Measurements from ENCODE around the gene SLC6A13. TPM values are rescaled to one million over a fixed set of nuclear protein-coding genes. Genes with fewer than 3 reads are reported as not detected.

The SLC6A13 gene
- total RNA-seq, 1 experiment from 2014 or later, result not detected

DNA sequence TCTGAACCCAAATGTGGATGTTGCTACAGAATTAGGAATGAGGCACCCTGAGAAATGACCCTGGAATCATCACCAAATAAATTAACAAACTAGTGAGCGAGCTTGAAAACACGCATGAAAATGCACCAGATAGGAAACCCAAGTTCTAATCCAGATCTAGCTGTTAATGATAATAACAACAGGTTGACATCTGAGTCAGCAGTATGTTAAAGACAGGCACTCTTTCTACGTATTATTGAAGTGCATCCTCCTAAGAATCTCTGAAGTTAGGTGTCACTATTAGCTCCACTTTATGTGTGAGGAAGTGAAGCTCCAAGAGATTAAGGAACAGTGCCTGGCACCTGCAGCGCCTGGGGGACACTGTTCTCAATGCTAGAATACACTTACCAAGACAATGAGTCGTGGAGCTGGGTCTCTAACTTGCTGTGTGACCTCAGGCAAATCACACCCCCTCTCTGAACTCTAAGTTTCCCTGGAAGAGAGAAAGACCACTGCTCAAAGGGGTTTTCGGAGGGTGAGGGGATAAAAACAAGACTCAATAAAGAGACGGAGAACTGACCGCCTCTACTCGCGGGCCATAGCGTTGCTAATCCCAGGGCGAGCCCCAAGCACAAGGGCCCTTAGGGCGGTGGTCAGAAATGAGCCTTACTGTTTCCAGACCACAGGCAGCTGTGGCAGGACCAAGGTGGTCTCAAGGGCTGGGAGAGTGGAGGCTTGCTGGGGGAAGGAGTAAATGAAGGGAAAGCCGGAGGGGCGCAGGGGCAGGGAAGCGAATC is 50.8 kb downstream of the SLC6A13 start:
- DNase-seq, result no peak
- H3K4me1 ChIP-seq (ENCODE audit: insufficient read depth, low read length), result 0 out of 2 replicates have a peak, but pooled peaks cover 4% of the 10 kb centered on the region
- no peak overlapping the region for H3K56ac ChIP-seq (ENCODE audit: insufficient read length, low read depth, low read length)
- H3K9me3 ChIP-seq (ENCODE audit: control insufficient read depth, low read depth, low read length), result no peaks in the 10 kb centered on the region
- H4K8ac ChIP-seq (replicated peaks; ENCODE audit: insufficient read length, low read depth, low read length), result no peak overlapping the region
- H2BK20ac ChIP-seq (ENCODE audit: low read depth, low read length, poor library complexity, severe bottlenecking), result no peak overlapping the region
- no peak overlapping the region for H3K23ac ChIP-seq (ENCODE audit: insufficient read length, low read depth, low read length)
- no peak overlapping the region for H2BK5ac ChIP-seq (ENCODE audit: insufficient read length, low read length)
- H2BK12ac ChIP-seq (ENCODE audit: insufficient read length, low read depth, low read length), result no peak overlapping the region
- H3K27ac Mint-ChIP-seq, result no peak overlapping the region
- no peaks in the 10 kb centered on the region; a peak in 2 of 5 replicates for H3K9me3 Mint-ChIP-seq
- peaks cover 97% of the 10 kb centered on the region for H3K27me3 Mint-ChIP-seq (ENCODE audit: low read depth)
- no peak overlapping the region for H3K4me3 Mint-ChIP-seq
- H3K27ac ChIP-seq (ENCODE audit: insufficient read length, low read depth, low read length), result no peak overlapping the region
- no peak overlapping the region for H2BK120ac ChIP-seq (ENCODE audit: low read depth, low read length, poor library complexity, severe bottlenecking)
- no peak overlapping the region for H3K4ac ChIP-seq (ENCODE audit: low read depth, low read length)
- H3K36me3 Mint-ChIP-seq (ENCODE audit: insufficient read depth in 1 of 3, low read depth in 3 of 3), result no peaks in the 10 kb centered on the region
- H3K4me1 Mint-ChIP-seq, result peaks cover 29 to 36% of the 10 kb centered on the region in 2 experiments
- no peak overlapping the region for H3K9ac ChIP-seq (ENCODE audit: extremely low read depth, insufficient read length, low read length)
- WGBS (ENCODE audit: extremely low coverage, insufficient read length, low lambda C conversion rate), result no CpG with 5 or more reads among the region's 16 CpGs
- no peaks in the 10 kb centered on the region for H3K23me2 ChIP-seq (ENCODE audit: insufficient read length, low read depth, low read length, poor library complexity, severe bottlenecking)
- peaks cover 4% of the 10 kb centered on the region; the same call in 1 of the 2 replicates for H3K27me3 ChIP-seq (ENCODE audit: insufficient read depth, low read length)
- no peaks in the 10 kb centered on the region for H3K79me2 ChIP-seq (ENCODE audit: insufficient read depth, low read length)
- H3K4me2 ChIP-seq (ENCODE audit: insufficient read depth, insufficient read length, low read length), result no peak overlapping the region
- no peak overlapping the region for H4K91ac ChIP-seq (ENCODE audit: insufficient read length, low read depth, low read length)
- TF ChIP-seq CTCF (conservative IDR thresholded peaks at IDR 0.05), result no peak
- H2AFZ ChIP-seq (ENCODE audit: low read length), result no peak overlapping the region
- no peak overlapping the region for H3K14ac ChIP-seq (ENCODE audit: insufficient read depth, low read length)
- no peak overlapping the region for H2BK15ac ChIP-seq (ENCODE audit: low read depth, low read length)
- H4K20me1 ChIP-seq (ENCODE audit: control insufficient read depth, insufficient read depth, insufficient read length), result no peaks in the 10 kb centered on the region
- H3K18ac ChIP-seq (ENCODE audit: insufficient read length, low read depth, low read length), result no peak overlapping the region
- H3K79me1 ChIP-seq (ENCODE audit: insufficient read depth, low read depth, low read length, poor library complexity, severe bottlenecking), result no peaks in the 10 kb centered on the region
- no peak overlapping the region for H4K5ac ChIP-seq (ENCODE audit: insufficient read length, low read depth, low read length)
- H2AK5ac ChIP-seq (ENCODE audit: insufficient read length, low read length), result no peak overlapping the region
- no peak overlapping the region for H3T11ph ChIP-seq (ENCODE audit: low read length)

All from H9 (cell line).